HEK293 (cell line): ENCODE data around the gene FGD5.

ENCODE experiments used
- AEBP2 ChIP-seq: fragments of 450-650 bp; formaldehyde crosslinking; IDR thresholded peaks from 2 replicates; pipeline ENCODE4 v1.5.1; 2016; ENCODE audit warnings: missing biosample characterization, missing genetic modification characterization, borderline replicate concordance
- ATF2 ChIP-seq: fragments of 450-650 bp; formaldehyde crosslinking; IDR thresholded peaks from 2 replicates; pipeline ENCODE4 v1.5.1; 2016; ENCODE audit warnings: missing biosample characterization, missing genetic modification characterization, low read depth
- GLI2 ChIP-seq: fragments of 450-650 bp; formaldehyde crosslinking; IDR thresholded peaks from 2 replicates; pipeline ENCODE4; 2017; ENCODE audit warnings: missing biosample characterization, missing genetic modification characterization, low read depth, borderline replicate concordance
- GLIS1 ChIP-seq: fragments of 450-650 bp; formaldehyde crosslinking; IDR thresholded peaks from 2 replicates; pipeline ENCODE4 v1.5.1; 2016; ENCODE audit warnings: missing biosample characterization, missing genetic modification characterization
- KLF8 ChIP-seq: fragments of 450-650 bp; formaldehyde crosslinking; IDR thresholded peaks from 2 replicates; pipeline ENCODE4 v1.5.1; 2016; ENCODE audit warnings: missing biosample characterization, missing genetic modification characterization
- PRDM1 ChIP-seq: fragments of 450-650 bp; formaldehyde crosslinking; IDR thresholded peaks from 2 replicates; pipeline ENCODE4; 2016; ENCODE audit warnings: missing biosample characterization, missing genetic modification characterization
- SCRT1 ChIP-seq: fragments of 450-650 bp; formaldehyde crosslinking; IDR thresholded peaks from 2 replicates; pipeline ENCODE4 v1.5.1; 2016; ENCODE audit warnings: missing biosample characterization, missing genetic modification characterization, borderline replicate concordance
- TCF7L2 ChIP-seq: IDR thresholded peaks from 2 replicates; pipeline ENCODE4 v1.6.1; 2011; ENCODE audit warnings: low read depth, mild to moderate bottlenecking, inconsistent platforms, low read length, moderate library complexity, borderline replicate concordance
- TRIM28 ChIP-seq: IDR thresholded peaks from 2 replicates; pipeline ENCODE4 v1.6.1; 2011; ENCODE audit warnings: low read length, control low read depth, borderline replicate concordance
- TSHZ1 ChIP-seq: fragments of 450-650 bp; formaldehyde crosslinking; IDR thresholded peaks from 2 replicates; pipeline ENCODE4 v1.5.1; 2016; ENCODE audit warnings: missing biosample characterization, missing genetic modification characterization, borderline replicate concordance
- ZFP41 ChIP-seq: fragments of 450-650 bp; formaldehyde crosslinking; IDR thresholded peaks from 2 replicates; pipeline ENCODE4 v1.5.1; 2016; ENCODE audit warnings: missing biosample characterization, missing genetic modification characterization, borderline replicate concordance
- ZNF133 ChIP-seq: fragments of 450-650 bp; formaldehyde crosslinking; IDR thresholded peaks from 2 replicates; pipeline ENCODE4 v1.5.1; 2016; ENCODE audit warnings: missing biosample characterization, missing genetic modification characterization
- ZNF24 ChIP-seq: fragments of 450-650 bp; formaldehyde crosslinking; IDR thresholded peaks from 2 replicates; pipeline ENCODE4 v1.5.1; 2016; ENCODE audit warnings: missing biosample characterization, missing genetic modification characterization
- ZNF335 ChIP-seq: fragments of 450-650 bp; formaldehyde crosslinking; conservative IDR thresholded peaks from 2 replicates; pipeline ENCODE4 v1.5.1; 2016; ENCODE audit warnings: missing biosample characterization, missing genetic modification characterization
- ZNF514 ChIP-seq: fragments of 450-650 bp; formaldehyde crosslinking; IDR thresholded peaks from 2 replicates; pipeline ENCODE4 v1.5.1; 2016; ENCODE audit warnings: missing biosample characterization, missing genetic modification characterization
- ZNF558 ChIP-seq: fragments of 450-650 bp; formaldehyde crosslinking; IDR thresholded peaks from 2 replicates; pipeline ENCODE4 v1.5.1; 2016; ENCODE audit warnings: missing biosample characterization, missing genetic modification characterization
- ZNF692 ChIP-seq: fragments of 450-650 bp; formaldehyde crosslinking; IDR thresholded peaks from 2 replicates; pipeline ENCODE4 v1.5.1; 2016; ENCODE audit warnings: missing biosample characterization, missing genetic modification characterization
- ZXDB ChIP-seq: fragments of 450-650 bp; formaldehyde crosslinking; IDR thresholded peaks from 2 replicates; pipeline ENCODE4 v1.5.1; 2016; ENCODE audit warnings: missing biosample characterization, missing genetic modification characterization

Gene FGD5

GRCh38 chr3:14947100-14947885 is 128.5 kb downstream of the FGD5 start, which contains the start of gene NR2C2 (continued):
- TF ChIP-seq GLI2 (tag by site-specific recombination): no peak
- TF ChIP-seq AEBP2: no peak
- TF ChIP-seq ZNF24 (tag by site-specific recombination): no peak; the same call in 1 of the 2 replicates
- TF ChIP-seq ZNF692 (tag by site-specific recombination): peak; percentile 95
- no peak for TF ChIP-seq ZNF514
- no peak for TF ChIP-seq TRIM28
- TF ChIP-seq PRDM1: no peak
- peak; percentile 75 for TF ChIP-seq KLF8 (tag by site-specific recombination)
- 0 out of 2 replicates have a peak, but pooled peaks have one; percentile 6 for TF ChIP-seq GLIS1
- peak; percentile 77; the same call in 1 of the 2 replicates for TF ChIP-seq ZXDB (tag by site-specific recombination)
- TF ChIP-seq ZNF558 (tag by site-specific recombination): no peak
- TF ChIP-seq ZNF133 (tag by site-specific recombination): no peak
- no peak for TF ChIP-seq ATF2 (tag by site-specific recombination)
- TF ChIP-seq ZNF335 (tag by site-specific recombination): peak; percentile 96
- TF ChIP-seq ZFP41: no peak
- TF ChIP-seq SCRT1 (tag by site-specific recombination): no peak
- no peak for TF ChIP-seq TSHZ1 (tag by site-specific recombination)
- no peak for TF ChIP-seq TCF7L2
- TF ChIP-seq, all 188 proteins: peak for 49
